NB4 (cell line): ENCODE measurements around the gene DCHS2.

ENCODE experiments used
- DNase-seq: peaks from one replicate; pipeline ENCODE4 v3.0.0; 2010; ENCODE audit warnings: low read depth
- H3K4me3 ChIP-seq: one replicate; pipeline ENCODE4 v1.5.1; 2011; ENCODE audit warnings: mild to moderate bottlenecking, low read depth, low read length, moderate library complexity
- MYC ChIP-seq: IDR thresholded peaks from 2 replicates; pipeline ENCODE4 v1.6.1; 2011; ENCODE audit warnings: low read depth, low read length
- POLR2A ChIP-seq: IDR thresholded peaks from 2 replicates; pipeline ENCODE4 v1.6.1; 2011; ENCODE audit warnings: mild to moderate bottlenecking; ENCODE audit not compliant: insufficient read length; ENCODE audit errors: extremely low read depth
- TF ChIP-seq, protein P1 (sequence below): IDR thresholded peaks from one replicate; pipeline ENCODE4 v1.5.1; 2012; ENCODE audit warnings: low read depth, low read length
- TF ChIP-seq, protein P2 (sequence below): IDR thresholded peaks from 2 replicates; pipeline ENCODE4 v1.6.1; 2011; ENCODE audit warnings: low read depth, low read length

DCHS2 gene

DNA sequence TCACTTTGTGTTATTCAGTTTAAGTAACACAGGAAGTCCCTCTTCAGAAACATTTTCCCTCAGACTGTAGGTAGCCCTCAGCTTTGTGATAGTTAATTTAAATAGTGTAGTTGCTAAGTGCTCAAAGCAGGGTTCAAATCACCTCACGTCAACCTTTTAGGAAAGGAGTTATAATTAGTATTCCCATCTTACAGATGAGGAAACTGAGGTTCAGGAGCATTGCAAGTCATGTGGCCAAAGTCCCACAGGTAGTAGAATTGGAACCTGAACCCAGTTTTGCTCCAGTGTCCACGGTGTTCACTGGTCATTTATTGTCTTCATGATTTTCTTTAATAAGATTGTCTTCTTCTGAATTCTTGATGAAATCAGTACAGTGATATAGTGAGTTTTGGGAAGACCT lies 4.3 kb upstream of the DCHS2 start:
- TF ChIP-seq MYC (no peak), POLR2A (no peak)
- TF ChIP-seq, protein P1, sequence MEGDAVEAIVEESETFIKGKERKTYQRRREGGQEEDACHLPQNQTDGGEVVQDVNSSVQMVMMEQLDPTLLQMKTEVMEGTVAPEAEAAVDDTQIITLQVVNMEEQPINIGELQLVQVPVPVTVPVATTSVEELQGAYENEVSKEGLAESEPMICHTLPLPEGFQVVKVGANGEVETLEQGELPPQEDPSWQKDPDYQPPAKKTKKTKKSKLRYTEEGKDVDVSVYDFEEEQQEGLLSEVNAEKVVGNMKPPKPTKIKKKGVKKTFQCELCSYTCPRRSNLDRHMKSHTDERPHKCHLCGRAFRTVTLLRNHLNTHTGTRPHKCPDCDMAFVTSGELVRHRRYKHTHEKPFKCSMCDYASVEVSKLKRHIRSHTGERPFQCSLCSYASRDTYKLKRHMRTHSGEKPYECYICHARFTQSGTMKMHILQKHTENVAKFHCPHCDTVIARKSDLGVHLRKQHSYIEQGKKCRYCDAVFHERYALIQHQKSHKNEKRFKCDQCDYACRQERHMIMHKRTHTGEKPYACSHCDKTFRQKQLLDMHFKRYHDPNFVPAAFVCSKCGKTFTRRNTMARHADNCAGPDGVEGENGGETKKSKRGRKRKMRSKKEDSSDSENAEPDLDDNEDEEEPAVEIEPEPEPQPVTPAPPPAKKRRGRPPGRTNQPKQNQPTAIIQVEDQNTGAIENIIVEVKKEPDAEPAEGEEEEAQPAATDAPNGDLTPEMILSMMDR = no peak
- TF ChIP-seq, protein P2, sequence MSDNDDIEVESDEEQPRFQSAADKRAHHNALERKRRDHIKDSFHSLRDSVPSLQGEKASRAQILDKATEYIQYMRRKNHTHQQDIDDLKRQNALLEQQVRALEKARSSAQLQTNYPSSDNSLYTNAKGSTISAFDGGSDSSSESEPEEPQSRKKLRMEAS = no peak
- no peak overlapping the region for H3K4me3 ChIP-seq
- no peak for DNase-seq

DNA sequence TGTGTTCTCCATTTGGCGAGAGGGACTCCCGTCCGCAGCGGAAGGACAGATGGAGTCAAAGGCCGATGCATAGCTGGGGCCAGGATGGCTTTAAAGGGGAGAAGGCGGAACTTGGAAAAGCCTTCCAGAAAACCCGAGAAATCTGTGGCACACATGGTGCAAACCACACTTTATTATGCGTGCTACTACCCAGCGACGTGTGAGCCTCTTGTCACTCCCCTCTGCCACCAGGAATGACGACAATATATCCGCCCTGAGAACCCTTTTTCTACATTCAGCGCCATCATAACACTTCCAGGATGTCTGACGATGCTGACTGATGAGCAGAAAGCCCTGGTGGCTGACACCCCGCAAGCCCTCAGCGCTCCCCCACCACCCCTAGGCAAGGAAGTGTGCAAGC lies 689 bp upstream of the DCHS2 start:
- no peak overlapping the region for H3K4me3 ChIP-seq
- TF ChIP-seq POLR2A (no peak), MYC (no peak)
- TF ChIP-seq, protein P1 = no peak
- TF ChIP-seq, protein P2 = no peak
- no peak for DNase-seq

DNA sequence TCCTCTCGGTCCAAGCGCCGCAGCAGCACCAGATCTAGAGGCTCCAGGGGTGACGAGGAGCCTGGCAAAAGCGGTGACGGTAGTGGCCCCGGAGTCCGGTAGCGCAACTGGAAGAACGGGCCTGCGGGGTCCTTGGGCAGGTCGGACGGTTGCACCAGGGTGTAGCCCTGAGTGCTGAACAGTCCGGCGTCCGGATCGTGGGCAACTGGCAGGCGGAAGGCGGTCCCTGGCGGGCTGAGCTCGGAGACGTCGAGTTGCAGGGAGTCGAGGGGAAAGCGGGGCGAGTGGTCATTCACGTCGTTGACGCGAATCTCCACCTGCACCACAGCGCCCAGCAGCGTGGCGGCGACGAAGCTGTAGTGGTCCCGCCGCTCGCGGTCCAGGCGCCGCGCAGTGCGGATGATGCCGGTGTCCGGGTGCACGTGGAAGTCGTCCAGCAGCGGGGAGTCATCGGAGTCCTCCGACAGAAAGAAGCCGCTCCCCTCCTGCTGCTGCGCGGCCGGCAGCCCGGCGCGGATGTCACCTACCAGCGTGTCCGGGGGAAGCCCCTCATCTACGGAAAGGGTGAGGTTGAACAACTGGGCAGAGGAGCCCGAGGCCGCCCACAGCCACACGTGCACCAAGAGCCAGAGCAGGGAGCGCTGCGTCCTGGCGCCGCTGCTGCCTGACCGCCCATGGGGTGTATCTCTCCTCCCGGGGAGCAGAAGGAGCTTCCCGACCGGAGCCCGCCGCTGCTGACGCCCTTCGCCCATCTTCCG lies 837 bp downstream of the DCHS2 start:
- TF ChIP-seq, protein P2 = no peak
- TF ChIP-seq, protein P1 = no peak
- TF ChIP-seq MYC = no peak
- no peak for TF ChIP-seq POLR2A
- H3K4me3 ChIP-seq = no peak overlapping the region
- DNase-seq = no peak

DNA sequence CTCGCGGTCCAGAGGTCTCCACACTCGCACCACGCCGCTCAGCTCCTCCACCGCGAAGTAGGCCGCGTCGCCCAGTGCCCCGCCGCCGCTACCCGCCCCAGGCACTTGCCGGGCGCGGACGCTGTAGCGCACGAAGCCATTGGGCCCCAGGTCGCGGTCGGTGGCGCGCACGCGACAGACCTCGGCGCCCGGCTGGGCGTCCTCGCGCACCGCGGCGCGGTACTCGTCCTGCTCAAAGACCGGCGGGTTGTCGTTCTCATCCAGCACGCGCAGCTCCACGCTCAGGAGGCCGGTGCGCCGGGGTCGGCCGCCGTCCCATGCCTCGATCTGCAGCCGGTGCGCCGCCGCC lies 1.4 kb downstream of the DCHS2 start:
- TF ChIP-seq POLR2A = no peak
- TF ChIP-seq, protein P1 = no peak
- no peak for TF ChIP-seq MYC
- TF ChIP-seq, protein P2 = no peak
- no peak for DNase-seq
- H3K4me3 ChIP-seq = no peak overlapping the region

DNA sequence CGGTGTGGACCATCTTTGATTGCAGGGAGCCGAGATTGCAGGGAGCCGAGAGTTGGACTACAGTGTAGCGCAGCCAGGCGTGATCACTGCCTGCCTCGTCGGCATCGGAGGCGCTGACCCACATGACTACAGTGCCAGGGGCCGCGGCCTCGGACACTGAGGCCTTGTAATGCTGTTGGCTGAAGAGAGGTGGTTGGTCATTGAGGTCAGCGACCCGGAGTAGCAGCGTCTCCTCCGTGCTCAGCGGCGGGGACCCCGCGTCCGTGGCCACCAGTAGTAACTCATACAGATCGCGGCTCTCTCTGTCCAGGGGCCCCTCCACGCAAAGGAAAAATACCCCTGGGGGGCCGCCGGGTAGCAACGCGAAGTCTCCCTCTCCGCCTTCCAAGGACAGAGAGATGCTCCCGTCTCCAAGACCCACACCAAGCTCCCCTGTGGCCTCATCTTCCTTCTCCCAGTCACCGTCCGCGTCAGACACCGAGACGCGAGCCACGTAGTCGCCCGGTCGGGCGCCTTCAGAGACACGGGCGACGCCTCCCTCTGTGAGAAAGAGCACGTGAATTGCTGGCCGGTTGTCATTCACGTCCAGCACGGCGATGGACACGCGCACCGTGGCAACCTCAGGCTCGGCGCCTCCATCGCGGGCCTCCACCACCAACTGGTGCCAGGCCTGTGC lies 1.9 kb downstream of the DCHS2 start:
- no peak for DNase-seq
- no peak overlapping the region for H3K4me3 ChIP-seq
- TF ChIP-seq, protein P1 = no peak
- TF ChIP-seq POLR2A = no peak
- TF ChIP-seq, protein P2 = no peak
- TF ChIP-seq MYC = no peak
